Right renal cortex interstitium (tissue), 3 donors: ENCODE measurements around the gene PAX7. TPM values are rescaled to one million over a fixed set of nuclear protein-coding genes. Genes with fewer than 3 reads are reported as not detected.
"Not testable (repeated sequence)": the region's sequence is repeated elsewhere in the genome, so short reads cannot be mapped to it uniquely, and the experiment has no call there.

Source experiments
- DNase-seq, 3 donors: peaks; one replicate each; pipeline ENCODE4 v3.0.0-alpha.2; 2013; ENCODE audit warnings: low read depth in 3 of 3, low spot score in 2 of 3
- polyA plus RNA-seq, 3 donors: library from polyadenylated mRNA; unstranded; fragments of 120-200 nt; gene quantifications; one replicate each; pipeline ENCODE4 v1.2.1, GENCODE V29; 2013; ENCODE audit not compliant: insufficient read length in 3 of 3

PAX7 gene
- polyA plus RNA-seq, 3 donors: not detected

- no peak for DNase-seq
Observed at GRCh38 chr1:18724801-18725200, 94.2 kb downstream of the PAX7 start.

GRCh38 chr1:18725231-18725895, 94.7 kb downstream of the PAX7 start:
- DNase-seq: no peak

GRCh38 chr1:18726368-18726767, 95.7 kb downstream of the PAX7 start:
- DNase-seq: no peak

GRCh38 chr1:18727956-18728355, 97.3 kb downstream of the PAX7 start:
- DNase-seq: no peak

GRCh38 chr1:18730321-18730720, 99.7 kb downstream of the PAX7 start:
- DNase-seq: no peak

GRCh38 chr1:18731148-18731547, 100.5 kb downstream of the PAX7 start:
- no peak for DNase-seq

GRCh38 chr1:18731591-18732235, 101.1 kb downstream of the PAX7 start:
- no peak for DNase-seq

GRCh38 chr1:18732686-18733085, 102.0 kb downstream of the PAX7 start:
- no peak for DNase-seq

- no peak for DNase-seq
Observed at GRCh38 chr1:18734001-18734400, 103.4 kb downstream of the PAX7 start.

GRCh38 chr1:18734461-18735223, 104.0 kb downstream of the PAX7 start:
- DNase-seq: no peak

GRCh38 chr1:18735224-18735997, 104.8 kb downstream of the PAX7 start:
- DNase-seq: no peak

- DNase-seq: no peak
Observed at GRCh38 chr1:18736958-18737357, 106.3 kb downstream of the PAX7 start.

GRCh38 chr1:18738126-18738525, 107.5 kb downstream of the PAX7 start:
- DNase-seq: no peak

GRCh38 chr1:18738617-18739016, 108.0 kb downstream of the PAX7 start:
- DNase-seq: no peak

- no peak for DNase-seq
Observed at GRCh38 chr1:18739408-18739807, 108.8 kb downstream of the PAX7 start.

GRCh38 chr1:18739897-18740296, 109.3 kb downstream of the PAX7 start:
- no peak for DNase-seq

GRCh38 chr1:18740617-18741016, 110.0 kb downstream of the PAX7 start:
- DNase-seq: no peak

- DNase-seq: no peak
Observed at GRCh38 chr1:18743233-18743632, 112.6 kb downstream of the PAX7 start.

- not testable (repeated sequence) for DNase-seq
Observed at GRCh38 chr1:18744381-18744780, 113.7 kb downstream of the PAX7 start.

- DNase-seq: no peak
Observed at GRCh38 chr1:18746981-18747380, 116.3 kb downstream of the PAX7 start.

GRCh38 chr1:18747671-18748070, 117.0 kb downstream of the PAX7 start:
- no peak for DNase-seq
